Esophagus muscularis mucosa (tissue), 3 donors: ENCODE measurements around the gene UBXN7.

ENCODE experiments used
- CTCF ChIP-seq, 3 experiments: fragments of 200-600 bp in 2 of 3; fragments of 450-650 bp in 1 of 3; sonication (generic) in 2 of 3; IDR thresholded peaks; one replicate each; pipeline ENCODE4 v1.5.1; 2017 to 2019; ENCODE audit warnings: antibody characterized with exemption in 3 of 3, mild to moderate bottlenecking in 2 of 3, moderate library complexity in 1 of 3
- POLR2A ChIP-seq: fragments of 450-650 bp; IDR thresholded peaks from one replicate; pipeline ENCODE4 v1.6.1; 2017; ENCODE audit warnings: antibody characterized with exemption, moderate library complexity, mild to moderate bottlenecking, low read depth
- POLR2AphosphoS5 ChIP-seq, 2 donors: sonication (generic); formaldehyde crosslinking; IDR thresholded peaks; one replicate each; pipeline ENCODE4 v1.6.1; 2017; ENCODE audit warnings: antibody characterized with exemption in 2 of 2

- TF ChIP-seq CTCF (IDR thresholded peaks at IDR 0.05) = no peak
- no peak for TF ChIP-seq POLR2A
- no peak for TF ChIP-seq POLR2AphosphoS5 (IDR thresholded peaks at IDR 0.05)
Observed at GRCh38 chr3:196463804-196464203, 31.6 kb upstream of the UBXN7 start.
